ENCODE results near the gene TBCD.

The TBCD gene

DNA sequence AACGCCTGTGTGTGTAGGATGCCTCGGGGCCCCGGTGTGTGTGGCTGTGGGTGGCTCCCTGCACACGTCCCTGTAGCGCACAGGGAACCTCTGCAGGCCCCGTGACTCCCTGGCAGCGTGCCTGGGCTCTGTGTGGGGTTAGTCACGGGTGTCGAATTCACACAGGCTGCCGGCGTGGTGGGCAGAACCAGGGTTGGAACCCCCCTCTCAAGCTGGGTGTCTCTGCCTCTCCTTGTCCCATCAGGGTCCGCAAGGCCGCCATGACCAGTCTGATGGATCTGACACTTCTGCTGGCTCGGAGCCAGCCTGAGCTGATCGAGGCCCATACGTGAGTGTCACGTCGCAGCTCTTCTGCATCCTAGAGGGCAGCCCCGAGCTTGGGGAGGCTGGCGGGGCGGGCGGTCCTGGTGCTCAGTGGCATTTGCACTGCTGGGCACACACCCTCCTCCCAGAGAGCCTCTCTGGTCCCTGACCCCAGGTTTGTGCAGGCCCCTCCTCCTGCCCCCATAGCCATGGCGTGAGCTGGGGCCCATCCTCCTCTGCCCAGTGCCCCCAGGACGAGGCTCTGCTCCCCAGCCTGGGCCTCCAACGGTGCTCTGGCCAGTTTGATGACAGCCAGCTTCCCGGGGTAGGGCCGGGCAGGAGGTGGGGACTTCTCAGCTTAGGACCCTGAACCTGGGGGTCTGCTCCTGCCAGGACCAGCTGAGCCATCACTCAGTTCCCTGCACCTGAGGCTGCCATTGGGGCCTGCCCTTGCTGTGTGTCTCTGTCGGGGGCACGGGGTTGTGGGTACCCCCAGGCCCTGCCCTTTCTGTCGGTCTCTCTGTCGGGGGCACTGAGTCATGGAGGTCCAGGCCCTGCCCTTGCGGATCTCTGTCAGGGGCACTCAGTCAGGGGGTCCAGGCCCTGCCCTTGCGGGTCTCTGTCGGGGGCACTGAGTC lies 176.1 kb downstream of the TBCD start:
- no peak for DNase-seq

DNA sequence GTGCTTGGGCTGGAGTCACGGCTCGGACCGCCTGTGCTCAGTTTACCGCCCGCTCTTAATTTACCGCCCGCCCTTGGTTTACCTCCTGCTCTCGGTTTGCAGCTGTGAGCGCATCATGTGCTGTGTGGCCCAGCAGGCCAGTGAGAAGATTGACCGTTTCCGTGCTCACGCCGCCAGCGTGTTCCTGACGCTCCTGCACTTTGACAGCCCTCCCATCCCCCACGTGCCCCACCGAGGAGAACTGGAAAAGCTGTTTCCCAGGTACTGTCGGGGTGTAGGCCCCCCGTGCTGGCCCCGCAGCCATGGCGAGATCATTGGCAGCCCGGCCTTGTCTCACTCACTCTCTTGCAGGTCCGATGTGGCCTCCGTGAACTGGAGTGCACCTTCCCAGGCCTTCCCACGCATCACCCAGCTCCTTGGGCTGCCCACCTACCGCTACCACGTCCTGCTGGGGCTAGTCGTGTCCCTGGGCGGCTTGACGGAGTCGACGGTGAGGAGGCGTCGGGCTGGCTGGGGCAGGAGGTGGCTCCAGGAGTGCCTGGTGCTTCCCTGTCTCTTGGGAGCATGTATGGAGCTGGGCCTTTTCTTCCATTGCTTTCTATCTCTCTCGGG lies 177.3 kb downstream of the TBCD start:
- DNase-seq = no peak

DNA sequence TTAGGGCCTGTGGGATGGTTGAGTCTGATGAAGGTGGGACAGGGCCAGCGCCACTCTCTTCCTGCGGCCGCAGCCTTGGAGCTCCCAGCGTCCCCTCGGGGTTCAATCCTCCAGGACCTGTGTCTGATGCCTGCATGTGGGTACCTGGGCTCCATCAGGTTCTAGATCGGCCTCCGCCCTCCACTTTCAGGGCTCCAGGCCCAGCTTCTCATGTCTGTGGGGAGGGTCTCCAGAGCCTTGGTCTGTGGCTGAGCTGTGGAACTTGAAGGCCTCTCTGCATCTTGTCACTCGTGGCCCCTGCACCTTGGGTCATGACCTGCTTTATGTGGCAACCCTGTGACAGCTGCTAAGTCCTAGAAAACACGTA lies 177.8 kb downstream of the TBCD start:
- DNase-seq = no peak

DNA sequence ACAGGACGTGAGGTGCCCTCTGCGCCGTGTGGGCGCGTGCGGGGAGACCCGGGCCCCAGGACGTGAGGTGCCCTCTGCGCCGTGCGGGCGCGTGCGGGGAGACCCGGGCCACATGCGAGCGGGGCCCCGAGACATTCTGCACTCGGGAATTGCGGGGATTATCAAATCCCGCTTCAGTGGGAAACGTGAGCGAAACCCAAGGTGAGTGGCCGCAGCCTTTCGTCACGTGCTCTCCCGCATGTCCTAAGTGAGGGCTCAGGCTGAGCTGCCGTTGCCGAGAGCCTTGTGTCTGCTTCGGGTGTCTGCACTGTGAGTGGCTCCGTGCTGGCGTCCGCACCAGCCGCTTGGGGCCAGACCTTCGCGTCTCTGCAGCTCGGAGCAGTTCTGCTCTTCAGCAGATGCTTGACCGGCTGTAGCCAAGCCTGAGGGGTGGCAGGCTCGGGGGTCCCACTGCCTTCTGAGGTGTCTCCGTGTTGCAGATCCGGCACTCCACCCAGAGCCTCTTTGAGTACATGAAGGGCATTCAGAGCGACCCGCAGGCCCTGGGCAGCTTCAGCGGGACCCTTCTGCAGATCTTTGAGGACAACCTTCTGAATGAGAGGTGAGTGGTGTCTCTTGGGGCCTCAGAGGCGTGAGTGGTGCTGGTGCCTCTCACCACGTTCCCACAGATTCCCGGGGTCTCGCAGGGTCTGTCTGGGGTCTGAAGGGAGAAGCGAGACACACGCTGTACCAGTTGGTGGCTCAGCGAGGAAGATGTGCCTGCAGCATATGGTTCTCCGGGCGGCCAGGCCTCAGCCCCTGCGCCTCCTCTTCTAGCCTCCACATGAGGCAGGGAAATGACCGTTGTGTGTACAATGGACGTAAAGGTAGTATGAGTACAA lies 178.4 kb downstream of the TBCD start:
- DNase-seq = no peak

DNA sequence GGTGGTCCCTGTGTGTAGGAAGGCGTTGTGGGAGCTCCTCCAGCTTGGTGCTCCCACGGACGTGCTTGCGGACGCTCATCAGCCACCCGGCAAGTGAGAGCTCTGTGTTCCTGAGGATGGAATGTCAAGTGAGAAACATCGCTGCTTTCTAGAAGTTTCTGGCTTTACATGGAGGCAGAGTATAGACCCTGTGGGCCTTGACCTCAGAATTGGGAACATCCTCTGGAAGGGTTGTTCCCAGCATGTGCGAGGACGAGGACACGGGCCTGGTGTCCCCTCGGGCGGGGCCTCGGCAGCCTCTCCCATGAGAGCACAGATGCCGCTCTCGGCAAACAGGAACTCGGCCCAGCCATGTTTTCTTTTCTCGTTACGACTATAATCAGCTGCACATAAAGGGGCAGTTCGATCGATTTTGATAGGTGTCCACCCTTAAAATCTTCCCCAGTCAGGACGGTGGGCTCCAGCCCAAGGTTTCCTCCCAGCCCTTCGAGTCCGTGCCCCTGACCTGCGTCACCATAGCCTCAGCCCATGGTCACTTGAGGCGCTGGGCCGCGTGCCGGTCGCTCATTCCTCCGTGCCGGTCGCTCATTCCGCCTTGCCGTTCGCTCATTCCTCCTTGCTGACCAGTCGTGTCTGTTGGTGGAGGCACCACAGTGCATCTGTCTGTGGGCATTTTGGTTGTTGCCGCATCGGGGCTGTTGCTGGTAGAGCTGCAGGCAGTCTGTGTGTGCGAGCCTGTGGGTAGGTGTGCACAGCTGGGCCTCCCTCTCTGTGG lies 179.2 kb downstream of the TBCD start:
- no peak for DNase-seq

DNA sequence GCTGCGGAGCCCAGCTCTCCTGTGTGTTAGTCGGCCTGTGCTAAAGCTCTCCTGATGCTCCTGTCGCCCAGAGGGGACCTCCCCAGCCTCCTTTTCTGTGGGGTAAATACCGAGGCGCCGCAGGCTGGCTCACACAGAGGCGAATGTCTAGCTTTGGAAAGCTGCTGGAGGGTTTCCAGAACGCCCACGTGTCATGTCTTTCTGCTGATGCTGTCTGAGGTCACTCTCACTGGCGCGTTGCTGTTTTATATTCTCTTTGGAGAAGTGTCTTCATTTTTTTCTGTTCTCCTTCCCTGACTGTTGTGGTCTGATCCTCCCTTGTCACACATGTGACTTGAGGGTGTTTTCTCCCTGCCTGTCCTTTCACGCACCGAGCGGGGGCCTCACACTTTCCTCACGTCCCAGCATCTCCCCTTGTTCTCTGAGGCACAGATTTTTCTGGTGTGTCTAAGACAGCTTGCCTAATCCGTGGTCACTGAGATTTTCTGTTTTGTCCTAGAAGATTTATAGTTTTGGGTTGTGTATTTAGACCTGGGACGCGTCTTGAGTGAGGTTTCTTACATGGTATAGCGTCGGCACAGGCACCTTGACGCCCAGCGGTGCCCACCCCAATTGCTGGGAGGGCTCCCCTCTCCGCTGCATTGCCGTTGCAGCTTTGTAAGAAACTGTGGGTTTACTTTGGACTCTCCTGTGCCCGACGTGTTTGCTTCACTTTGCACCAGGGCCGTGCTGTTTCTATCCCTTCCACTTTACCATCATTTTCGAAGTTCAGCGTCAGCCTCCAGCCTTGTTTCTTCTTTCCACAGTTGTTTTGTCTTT lies 180.0 kb downstream of the TBCD start:
- no peak for DNase-seq

DNA sequence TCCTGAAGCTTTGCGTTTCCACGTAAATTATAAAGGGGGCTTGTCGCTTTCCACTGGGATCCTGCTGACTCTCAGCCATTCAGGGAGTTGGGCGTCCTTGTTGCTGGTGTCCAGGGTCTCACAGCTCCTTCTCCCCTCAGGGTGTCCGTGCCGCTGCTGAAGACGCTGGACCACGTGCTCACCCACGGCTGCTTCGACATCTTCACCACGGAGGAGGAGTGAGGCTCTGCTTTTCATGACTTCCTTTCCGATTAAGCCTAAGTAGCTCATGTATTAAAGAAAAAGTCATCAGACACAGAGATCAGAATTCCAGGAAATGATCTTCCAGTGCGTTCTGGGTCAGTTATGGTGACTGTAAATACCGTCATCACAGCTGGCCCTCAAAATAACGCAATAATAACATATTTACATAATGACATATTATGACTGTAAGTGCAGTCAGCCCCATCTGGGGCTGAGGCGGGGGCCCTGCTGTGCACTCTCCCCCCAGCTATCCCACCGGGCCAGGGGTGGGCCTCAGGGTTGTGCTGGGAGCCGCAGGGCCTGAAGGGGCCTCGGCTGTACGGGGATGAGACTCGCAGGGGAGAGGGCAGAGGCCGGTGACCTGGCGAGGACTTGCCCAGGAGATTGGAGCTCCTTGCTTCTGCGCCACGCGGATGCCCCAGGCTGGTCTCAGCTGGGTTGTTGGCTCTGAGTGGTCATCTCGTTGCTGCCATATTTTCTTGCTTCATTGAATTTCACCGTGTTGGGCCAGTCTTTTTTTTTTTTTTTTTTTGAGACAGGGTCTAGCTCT lies 180.8 kb downstream of the TBCD start:
- no peak for DNase-seq

DNA sequence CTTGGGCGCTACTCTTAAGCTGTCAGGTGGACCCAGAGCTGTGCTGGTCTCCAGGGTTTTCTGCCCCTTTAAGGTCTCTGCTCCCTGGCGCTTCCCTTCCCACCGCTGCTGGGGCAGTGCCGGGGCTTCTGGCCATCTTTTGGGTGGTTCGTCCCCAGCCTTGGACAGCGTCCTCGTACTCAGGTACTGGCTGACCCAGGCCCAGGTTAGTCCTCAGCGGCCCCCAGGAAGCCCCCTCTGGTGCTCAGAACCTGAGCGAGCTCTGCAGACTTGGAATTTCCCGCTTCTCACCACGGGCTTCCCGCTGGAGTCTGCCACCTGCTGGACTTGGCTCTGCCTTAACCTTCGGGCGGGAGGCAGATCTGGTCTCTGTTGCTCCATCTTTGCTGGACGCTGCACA lies 182.0 kb downstream of the TBCD start:
- no peak for DNase-seq

DNA sequence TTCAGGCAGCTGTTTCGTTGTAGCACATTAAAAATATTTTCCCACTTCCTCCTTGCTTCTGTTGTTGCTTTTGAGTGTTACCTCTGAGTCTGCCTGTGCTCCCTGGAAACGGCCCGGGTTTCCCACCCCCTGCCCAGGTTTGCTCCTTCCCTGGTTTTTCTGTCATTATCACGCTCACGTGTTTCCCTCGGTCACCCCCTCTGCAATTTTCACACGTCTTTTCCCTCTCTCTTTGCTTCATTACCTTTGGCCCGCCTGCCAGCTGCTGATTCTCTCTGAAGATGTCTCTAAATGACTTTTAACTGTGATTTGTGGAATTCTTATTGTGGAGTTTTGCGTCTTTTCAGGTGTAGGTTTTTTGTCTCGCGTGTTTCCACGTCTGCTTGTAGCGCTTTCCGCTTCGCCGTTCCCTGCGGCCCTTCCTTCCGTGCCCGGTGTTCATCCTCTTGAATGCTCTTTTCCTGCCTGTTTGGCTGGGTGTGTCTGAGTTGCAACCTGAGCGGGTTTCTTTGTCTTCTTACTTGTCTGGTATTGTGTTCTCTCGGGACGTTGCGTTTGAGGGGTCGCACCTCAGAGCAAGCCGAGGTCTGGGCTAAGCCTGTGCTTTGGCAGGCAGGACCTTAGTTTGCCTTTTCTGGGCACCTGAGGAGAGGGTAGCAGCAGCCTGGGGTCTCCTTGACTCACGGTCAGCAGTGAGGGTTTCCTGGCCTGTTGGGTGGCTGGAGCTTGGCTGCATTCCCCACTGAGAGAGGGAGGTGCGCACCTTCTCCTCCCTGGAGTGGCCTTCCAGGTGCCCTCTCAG lies 184.3 kb downstream of the TBCD start:
- DNase-seq = no peak

DNA sequence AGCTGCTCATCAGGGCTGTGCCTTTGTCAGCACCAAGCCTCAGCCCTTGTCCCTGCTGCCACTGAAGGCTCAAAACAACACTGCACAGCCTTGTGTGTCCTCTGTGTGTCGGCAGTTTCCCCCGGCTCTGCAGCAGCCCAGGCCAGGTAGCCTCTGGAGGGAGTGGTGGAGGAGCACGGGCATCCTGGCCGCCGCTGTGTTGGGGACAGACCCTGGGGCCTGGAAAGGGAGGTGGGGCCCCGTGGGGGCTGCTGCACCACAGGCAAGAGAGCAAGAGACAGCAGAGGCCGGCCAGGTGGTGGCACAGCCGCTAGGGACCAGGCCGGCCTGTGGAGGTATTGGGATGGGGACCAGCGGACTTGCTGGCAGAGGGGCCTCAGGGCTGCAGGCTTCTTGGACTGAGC lies 184.9 kb downstream of the TBCD start:
- DNase-seq = no peak

DNA sequence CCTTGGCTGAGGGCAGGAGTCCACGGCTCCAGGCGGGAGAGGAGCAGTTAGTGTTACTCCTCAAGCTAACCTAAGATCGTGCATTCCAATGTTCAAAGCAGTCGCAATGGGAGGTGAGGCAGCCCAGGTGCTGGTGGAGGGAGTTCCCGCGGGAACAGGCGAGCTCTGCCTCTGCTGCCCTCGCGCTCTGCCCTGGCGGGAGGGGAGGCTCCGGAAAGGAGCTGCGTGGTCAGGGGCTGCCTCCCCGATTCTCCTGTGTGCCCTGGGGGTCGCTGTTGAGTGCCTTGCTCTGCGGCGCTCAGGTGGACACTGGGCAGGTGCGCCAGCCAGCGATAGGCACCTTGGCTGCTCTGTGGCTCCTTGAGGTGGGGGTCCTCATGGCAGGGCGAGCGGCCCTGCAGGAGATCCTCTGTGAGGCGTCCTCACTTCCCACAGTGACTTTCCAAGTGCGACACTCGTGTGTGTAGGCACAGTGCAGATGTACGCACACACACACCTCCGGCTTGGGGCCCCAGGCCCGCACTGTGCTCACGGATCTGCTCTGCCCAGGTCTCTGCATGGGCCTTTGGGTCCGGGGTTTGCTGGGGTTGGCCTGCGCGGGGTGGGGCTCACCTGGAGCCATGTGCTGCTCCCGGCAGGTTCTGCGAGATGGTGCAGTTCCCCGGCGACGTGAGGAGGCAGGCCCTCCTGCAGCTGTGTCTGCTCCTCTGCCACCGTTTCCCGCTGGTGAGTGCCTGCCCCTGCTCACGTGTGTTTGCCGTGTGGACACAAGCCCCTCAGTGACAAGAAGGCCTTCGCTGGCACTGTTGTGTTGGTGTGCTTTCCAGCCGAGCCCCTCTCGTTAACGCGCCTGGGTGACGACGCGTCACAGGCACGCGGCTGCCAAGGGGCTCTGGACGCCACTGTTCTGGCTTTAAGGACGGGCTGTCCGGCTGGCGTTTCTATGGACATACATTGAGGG lies 185.8 kb downstream of the TBCD start:
- DNase-seq = no peak

DNA sequence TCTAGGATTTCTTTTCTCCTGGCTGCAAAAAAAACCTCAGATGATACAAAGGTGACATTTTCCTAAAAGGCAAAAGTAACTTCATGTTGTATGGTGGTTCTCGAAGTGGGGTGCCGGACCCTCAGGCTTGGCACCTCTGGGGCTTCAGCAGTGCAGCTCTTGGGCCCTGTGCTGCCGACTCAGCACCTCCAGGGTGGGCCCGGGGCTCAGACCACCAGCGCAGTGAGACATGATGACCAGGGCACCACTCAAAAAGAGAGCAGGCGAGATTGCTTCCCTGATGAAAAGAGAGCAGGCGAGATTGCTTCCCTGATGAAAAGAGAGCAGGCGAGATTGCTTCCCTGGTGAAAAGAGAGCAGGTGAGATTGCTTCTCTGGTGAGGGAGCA lies 186.6 kb downstream of the TBCD start:
- DNase-seq = no peak

DNA sequence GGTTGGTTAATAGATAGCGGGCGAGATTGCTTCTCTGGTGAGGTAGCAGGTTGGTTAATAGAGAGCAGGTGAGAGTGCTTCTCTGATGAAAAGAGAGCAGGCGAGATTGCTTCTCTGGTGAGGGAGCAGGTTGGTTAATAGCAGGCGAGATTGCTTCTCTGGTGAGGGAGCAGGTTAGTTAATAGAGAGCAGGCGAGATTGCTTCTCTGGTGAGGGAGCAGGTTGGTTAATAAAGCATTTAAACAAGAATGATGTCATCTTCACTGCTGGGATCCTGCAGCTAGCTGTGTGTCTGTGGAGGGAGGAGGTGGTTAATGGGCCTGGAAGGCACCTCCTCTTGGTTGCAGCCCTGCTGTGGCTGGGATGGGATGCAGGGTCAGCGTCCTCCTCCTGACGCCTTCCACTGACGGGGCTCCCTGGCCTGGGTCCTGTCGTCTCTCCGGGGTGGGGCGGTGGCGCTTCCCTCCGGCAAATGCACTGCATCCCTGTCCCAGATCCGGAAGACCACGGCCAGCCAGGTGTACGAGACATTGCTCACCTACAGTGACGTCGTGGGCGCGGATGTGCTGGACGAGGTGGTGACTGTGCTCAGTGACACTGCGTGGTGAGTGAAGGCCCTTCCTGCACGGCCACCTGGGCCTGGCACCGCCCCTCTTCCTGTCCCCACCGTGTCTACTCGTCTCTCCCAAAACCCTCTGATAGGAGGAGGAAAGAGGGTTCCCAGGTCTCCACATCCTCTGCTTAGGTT lies 187.2 kb downstream of the TBCD start:
- DNase-seq = no peak

DNA sequence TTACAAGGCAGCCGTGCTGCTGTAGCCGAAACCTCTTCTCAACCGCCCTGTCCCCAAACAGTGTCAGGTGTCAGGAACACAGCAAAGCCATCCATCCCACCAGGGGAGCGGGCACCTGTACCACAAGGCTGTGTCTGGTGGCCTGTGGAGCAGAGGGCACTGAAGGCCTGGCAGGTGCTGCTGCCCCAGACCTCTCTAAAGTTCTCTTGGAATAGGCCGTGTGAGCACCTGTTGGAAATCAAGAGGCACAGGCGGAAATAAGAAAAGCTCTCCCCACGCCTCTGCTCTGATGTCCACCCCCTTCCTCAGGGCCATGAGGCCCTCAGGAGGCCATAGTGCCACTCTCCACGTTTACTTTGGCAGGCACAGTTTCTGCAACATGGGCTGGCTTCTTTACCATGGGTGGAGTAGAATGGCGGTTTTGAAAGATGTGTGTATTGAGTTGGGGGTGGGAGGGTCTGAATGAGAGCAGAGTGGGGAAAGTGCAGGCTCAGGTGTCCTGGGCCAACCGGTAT lies 187.8 kb downstream of the TBCD start:
- no peak for DNase-seq

DNA sequence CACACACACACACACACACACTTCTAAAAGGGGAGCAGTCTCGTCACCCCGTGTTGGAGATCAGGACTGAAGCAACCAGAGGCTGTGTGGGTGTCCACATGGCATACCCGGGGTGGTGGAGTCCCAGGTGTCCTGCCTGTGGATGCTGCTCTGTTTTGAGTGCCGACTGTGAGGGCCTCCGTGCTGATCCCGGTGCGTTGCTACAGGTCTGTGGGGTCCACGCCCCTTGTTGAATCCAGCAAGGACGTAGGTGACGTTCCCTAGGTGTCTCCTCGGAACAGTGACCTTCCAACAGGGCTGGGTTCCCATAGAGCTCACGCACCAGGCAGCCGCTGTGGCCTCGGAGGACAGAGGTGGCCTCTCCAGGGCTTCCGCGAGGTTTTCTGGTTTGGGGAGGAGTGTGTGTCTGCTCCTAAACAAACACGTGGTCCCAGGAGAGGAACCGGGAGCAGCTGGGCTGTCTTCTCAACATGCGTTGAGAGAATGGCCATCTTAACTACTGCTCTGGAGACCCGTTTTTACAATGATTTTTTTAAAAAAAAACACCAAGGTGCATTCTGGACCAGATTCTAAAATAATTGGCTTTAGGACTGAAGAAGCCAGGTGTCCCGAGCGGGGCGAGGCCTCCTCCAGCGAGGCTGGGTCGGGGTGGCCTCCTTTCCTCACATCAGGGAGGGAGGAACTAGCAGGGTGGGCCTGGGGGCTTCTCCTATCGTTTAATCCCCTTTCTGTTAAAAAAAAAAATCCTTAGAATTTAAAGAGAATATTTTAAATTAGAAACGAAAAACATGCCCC lies 188.6 kb downstream of the TBCD start:
- DNase-seq = no peak

DNA sequence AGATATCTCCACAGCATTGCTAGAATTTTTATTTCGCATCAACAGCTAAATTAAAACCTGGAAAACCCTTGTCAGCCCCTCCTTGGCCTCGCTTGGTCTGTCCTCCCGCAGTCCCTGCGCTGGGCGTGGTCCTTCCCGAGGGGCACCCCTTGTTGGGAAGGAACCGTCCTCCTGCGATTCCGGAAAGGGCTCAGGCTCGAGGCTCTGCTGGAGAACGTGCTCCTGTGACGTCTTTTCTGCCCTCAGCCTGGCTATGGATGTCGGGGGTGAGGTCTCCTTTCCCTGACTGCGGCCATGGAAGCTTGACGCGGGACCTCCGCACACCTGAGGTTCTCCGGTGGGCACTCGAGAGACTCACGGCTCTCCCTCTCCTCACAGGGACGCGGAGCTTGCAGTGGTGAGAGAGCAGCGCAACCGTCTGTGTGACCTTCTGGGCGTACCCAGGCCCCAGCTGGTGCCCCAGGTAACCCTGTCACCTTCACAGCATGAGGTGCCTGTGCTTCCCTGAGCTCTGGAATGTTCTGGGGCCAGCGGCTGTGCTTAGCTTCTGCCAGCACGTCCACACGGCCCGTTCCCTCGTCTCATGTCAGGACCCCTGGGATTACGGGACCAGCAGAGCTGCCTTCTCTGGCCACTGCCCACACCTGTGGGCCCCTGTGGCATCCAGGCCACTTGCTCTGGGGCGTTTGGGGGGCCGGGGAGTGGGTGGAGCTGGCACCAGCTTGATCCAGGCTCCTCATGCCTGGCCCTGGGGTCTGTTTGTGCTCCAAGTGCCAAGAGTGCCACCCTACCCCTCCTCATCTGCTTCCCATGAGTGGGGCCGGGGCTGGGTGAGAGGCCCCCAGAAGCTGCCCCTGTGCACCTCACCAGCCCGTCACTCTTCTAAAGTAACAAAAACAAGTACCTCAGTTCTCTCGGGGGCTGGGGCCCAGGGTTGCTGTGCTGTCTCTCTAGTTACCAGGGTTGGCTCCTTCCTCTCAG lies 189.4 kb downstream of the TBCD start:
- no peak for DNase-seq
